GM18858 (cell line): ENCODE data around the gene KRT2.

Experiments used
- ATAC-seq: cut with Tn5 transposase; IDR thresholded peaks from one replicate; pipeline ENCODE4 v1.9.1; 2021; ENCODE audit not compliant: unreplicated experiment

The KRT2 gene

GRCh38 chr12:52643233-52644077 lies 8.6 kb downstream of the KRT2 start:
- ATAC-seq = no peak

GRCh38 chr12:52641468-52641867 lies 10.5 kb downstream of the KRT2 start:
- no peak for ATAC-seq

GRCh38 chr12:52637299-52637698 lies 14.7 kb downstream of the KRT2 start:
- ATAC-seq = no peak

- no peak for ATAC-seq
These were observed 15.3 kb downstream of the KRT2 start for GRCh38 chr12:52636592-52637258.

- no peak for ATAC-seq
These were observed 15.8 kb downstream of the KRT2 start for GRCh38 chr12:52636189-52636588.

- no peak for ATAC-seq
These were observed 17.6 kb downstream of the KRT2 start for GRCh38 chr12:52634266-52635056.

- ATAC-seq = no peak
These were observed 18.6 kb downstream of the KRT2 start for GRCh38 chr12:52633383-52633782.

- ATAC-seq = no peak
These were observed 19.4 kb downstream of the KRT2 start for GRCh38 chr12:52632656-52633055.

- ATAC-seq = no peak
These were observed 20.1 kb downstream of the KRT2 start for GRCh38 chr12:52631676-52632459.

- ATAC-seq = no peak
These were observed 20.7 kb downstream of the KRT2 start for GRCh38 chr12:52631264-52631663.

GRCh38 chr12:52630599-52631200 lies 21.3 kb downstream of the KRT2 start:
- ATAC-seq = no peak

GRCh38 chr12:52630008-52630500 lies 22.0 kb downstream of the KRT2 start:
- no peak for ATAC-seq

GRCh38 chr12:52629281-52630007 lies 22.6 kb downstream of the KRT2 start:
- no peak for ATAC-seq

- no peak for ATAC-seq
These were observed 23.2 kb downstream of the KRT2 start for GRCh38 chr12:52628841-52629240.

- ATAC-seq = no peak
These were observed 23.9 kb downstream of the KRT2 start for GRCh38 chr12:52628111-52628507.

- ATAC-seq = no peak
These were observed 24.5 kb downstream of the KRT2 start for GRCh38 chr12:52627395-52628110.

- ATAC-seq = no peak
These were observed 29.7 kb downstream of the KRT2 start for GRCh38 chr12:52622349-52622748.

GRCh38 chr12:52618866-52619265 lies 33.1 kb downstream of the KRT2 start:
- no peak for ATAC-seq

GRCh38 chr12:52618216-52618615 lies 33.8 kb downstream of the KRT2 start, which contains the start of gene KRT73:
KRT73 (minus strand) TSS chr12:52618559; CDS start chr12:52618524, 35 bp downstream.
- no peak for ATAC-seq
